Natural killer cell treated with Interleukin-12 subunit alpha and Interleukin-12 subunit beta and Interleukin-15 and Interleukin-18, amount 100 ng/mL, for 72 hours (primary cell): ENCODE measurements around the gene SMIM24. TPM values are rescaled to one million over a fixed set of nuclear protein-coding genes. Genes with fewer than 3 reads are reported as not detected.

Source experiments
- ATAC-seq, 2 donors: fragments of 150-1000 bp; cut with Tn5 transposase in 1 of 2; sonication (Bioruptor Pico), chemical (Tn5 transposase) in 1 of 2; 2 replicates each; pipeline ENCODE4 v1.10.0; 2021
- DNase-seq: peaks from one replicate; pipeline ENCODE4 v3.0.0; 2022; ENCODE audit warnings: low spot score
- H3K27ac Mint-ChIP-seq, 2 donors: 1 replicate in 1 of 2; 2 replicates in 1 of 2; pipeline ENCODE4 v1.8.0; 2022; ENCODE audit warnings: mixed read lengths in 2 of 2, mild to moderate bottlenecking in 1 of 2, moderate library complexity in 1 of 2
- H3K27me3 Mint-ChIP-seq, 2 donors: 1 replicate in 1 of 2; 2 replicates in 1 of 2; pipeline ENCODE4 v1.8.0; 2022; ENCODE audit warnings: mixed read lengths in 2 of 2
- H3K36me3 Mint-ChIP-seq: one replicate; pipeline ENCODE4 v1.8.0; 2022; ENCODE audit warnings: mixed read lengths
- H3K4me1 Mint-ChIP-seq, 2 donors: 1 replicate in 1 of 2; 2 replicates in 1 of 2; pipeline ENCODE4 v1.8.0; 2022; ENCODE audit warnings: low read depth in 2 of 2, mixed read lengths in 2 of 2, mild to moderate bottlenecking in 1 of 2
- H3K4me3 Mint-ChIP-seq: one replicate; pipeline ENCODE4 v1.8.0; 2022; ENCODE audit warnings: mixed read lengths
- H3K9me3 Mint-ChIP-seq: 2 replicates; pipeline ENCODE4 v1.8.0; 2022; ENCODE audit warnings: mixed read lengths
- total RNA-seq, 2 donors: library from RNA; stranded (reverse); gene quantifications; one replicate each; pipeline ENCODE4 v1.2.3, GENCODE V29; 2022

Gene SMIM24
- total RNA-seq, 2 donors from 2014 or later: 0.62 TPM; not detected in 1

DNA sequence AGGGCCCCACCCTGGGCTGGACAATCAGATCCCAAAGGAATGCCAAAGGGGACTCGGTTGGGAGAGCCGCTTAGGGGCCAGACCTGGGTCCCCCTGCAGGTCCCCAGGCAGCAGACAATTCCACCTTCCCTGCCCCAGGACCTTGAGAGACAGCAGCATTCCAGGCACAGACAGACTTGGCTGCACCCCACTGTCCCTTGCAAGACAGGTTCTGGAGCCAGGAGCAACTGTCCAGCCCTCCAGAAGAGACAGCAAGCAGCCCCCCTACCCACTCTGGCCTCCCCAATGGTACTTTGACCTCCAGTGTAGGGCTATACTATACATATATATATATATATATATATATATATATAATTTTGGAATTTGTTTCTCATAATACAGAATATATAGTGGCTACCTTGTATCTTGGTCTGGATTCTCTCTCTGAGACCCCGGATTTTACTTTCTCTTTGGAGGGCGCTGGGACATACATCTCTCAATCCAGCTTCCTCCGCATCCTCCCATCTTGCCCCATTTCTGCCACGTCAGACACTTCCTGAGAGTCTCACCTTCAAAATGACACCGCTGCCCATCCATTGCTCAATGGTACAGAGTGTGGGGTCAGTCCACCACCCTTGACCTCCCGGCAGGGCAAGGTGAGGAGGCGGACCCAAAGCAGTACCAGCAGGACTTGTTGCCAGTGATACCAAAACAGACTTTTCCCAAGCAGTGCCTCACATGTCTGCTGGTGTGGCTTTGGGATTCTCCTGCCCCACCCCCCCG is 12.7 kb downstream of the SMIM24 start:
- no peak for ATAC-seq
- H3K27ac Mint-ChIP-seq: no peak overlapping the region
- no peaks in the 10 kb centered on the region for H3K27me3 Mint-ChIP-seq
- H3K36me3 Mint-ChIP-seq: peaks cover 2% of the 10 kb centered on the region
- DNase-seq: no peak
- no peaks in the 10 kb centered on the region for H3K9me3 Mint-ChIP-seq
- H3K4me1 Mint-ChIP-seq: no peaks in the 10 kb centered on the region
- no peak overlapping the region for H3K4me3 Mint-ChIP-seq

DNA sequence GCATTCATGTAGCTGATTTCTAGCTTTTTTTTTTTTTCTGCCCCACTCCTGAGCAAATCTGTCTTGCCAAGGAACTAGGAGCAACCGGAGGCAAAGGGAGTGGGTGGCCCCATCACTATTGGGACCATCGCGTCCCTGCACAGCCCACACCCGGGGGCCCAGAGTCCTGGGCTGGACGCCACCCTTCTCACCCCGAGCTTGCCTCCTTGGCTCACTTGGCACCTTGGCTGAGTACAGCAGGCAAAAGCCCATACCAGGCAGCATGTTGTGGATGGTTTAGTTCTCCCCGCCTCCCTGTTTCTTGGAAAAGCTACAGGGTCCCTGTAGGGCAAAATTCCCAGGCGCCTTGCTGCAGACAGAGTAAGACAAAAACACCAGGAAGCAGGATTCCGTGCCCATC is 13.7 kb downstream of the SMIM24 start:
- ATAC-seq: no peak
- Mint-ChIP-seq H3K4me3 (no peak overlapping the region), H3K36me3 (peaks cover 4% of the 10 kb centered on the region), H3K27ac (no peak overlapping the region), H3K9me3 (no peaks in the 10 kb centered on the region), H3K27me3 (no peaks in the 10 kb centered on the region), H3K4me1 (no peaks in the 10 kb centered on the region)
- no peak for DNase-seq

DNA sequence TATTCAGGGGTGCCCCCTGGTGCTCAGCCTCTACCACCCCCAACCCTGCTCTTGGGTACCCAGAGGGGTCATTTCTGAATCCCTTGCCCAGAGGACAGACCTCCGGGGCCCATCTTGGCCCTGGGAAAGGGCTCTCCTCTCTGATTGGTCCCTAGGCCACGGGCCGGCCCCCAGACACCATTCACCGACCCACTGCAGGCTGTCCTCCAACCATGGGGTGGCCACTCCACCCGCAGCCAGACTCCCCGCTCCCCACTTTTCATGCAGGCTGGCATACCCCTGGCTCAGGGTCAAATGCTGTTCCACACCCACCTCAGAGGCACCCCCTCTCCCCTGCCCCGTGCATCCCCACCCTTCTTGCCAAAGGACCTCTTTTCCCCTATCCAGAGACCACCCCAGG is 14.8 kb downstream of the SMIM24 start:
- DNase-seq: no peak
- Mint-ChIP-seq H3K27ac (no peak overlapping the region), H3K27me3 (no peaks in the 10 kb centered on the region), H3K4me1 (no peaks in the 10 kb centered on the region), H3K4me3 (no peak overlapping the region), H3K9me3 (no peaks in the 10 kb centered on the region), H3K36me3 (peaks cover 4% of the 10 kb centered on the region)
- ATAC-seq: no peak

DNA sequence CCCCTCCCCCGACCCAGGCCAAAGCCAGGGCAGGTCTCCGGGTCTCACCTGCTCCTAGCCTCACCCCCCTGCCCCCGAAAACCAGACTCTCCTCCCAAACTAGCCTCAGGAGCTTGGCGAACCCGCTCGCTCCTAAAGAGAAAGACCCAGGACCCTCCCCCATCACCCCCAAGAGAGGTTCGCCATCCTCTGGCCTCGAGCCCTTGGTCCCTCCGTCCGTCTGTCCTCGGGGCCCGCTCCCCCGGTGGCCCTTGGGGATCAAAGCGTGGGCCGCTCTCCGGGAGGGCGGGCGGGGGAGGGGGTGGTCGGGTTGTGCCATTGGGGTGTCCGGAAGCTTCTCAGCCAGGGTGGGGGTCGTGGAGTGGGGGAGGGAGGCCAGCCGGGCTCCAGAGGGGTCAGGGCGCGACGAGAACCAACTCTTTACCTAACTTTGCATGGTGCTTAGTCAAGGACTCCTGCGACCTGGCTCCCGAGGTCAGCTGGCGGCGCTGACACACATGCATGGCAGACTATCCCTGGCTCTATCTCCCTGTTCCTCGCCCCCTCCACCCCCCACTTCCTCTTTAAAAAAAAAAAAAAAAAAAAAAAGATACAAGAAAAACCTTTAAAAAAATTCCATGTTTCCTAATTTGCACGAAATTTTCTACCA is 15.6 kb downstream of the SMIM24 start:
- H3K27me3 Mint-ChIP-seq: no peaks in the 10 kb centered on the region
- no peak for ATAC-seq

DNA sequence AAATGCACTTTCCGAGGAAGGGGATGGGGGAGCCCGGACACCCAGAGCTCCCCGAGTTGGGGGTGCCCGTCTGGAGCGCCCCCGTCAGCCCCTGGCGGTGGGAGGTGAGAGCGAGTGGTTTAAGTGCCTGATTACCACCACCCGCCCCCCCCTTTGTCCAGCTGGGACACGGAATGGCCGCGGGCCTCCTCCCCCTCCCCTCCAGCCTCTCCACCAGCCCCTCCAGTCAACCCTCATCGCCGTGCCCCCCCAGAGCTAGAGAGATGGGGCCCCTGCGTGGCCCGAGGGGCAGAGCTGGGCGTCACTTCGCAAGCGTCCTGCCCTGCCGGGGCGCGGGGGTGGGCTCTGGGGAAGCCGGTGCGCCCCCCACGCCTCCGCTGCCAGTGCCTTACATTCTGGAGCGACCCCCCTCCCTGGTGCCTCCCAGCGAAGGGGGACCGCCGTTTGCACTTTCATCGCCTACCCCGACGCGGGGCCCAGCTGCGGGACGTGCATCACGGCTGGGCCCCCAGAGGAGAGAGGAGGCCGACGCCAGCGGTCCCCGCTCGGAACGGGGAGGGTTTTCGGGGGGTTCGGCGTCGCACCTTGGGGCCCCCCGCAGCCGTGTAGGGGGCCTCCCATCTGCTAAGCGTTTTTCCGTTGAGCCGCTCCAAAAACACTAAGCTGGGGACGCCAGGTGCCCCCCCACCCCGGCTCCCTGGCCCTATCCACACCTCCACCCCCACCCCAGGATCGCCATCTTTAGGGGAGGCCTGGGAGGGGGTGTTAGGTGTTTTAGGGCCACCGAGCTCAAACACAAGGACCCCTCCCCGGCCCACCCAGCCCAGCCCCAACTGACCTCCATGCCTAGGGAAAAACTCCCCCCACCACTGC is 16.4 kb downstream of the SMIM24 start:
- H3K27me3 Mint-ChIP-seq: no peaks in the 10 kb centered on the region
- H3K4me1 Mint-ChIP-seq: peaks cover 0 to 3% of the 10 kb centered on the region in 2 donors
- no peak overlapping the region for H3K4me3 Mint-ChIP-seq
- H3K9me3 Mint-ChIP-seq: no peaks in the 10 kb centered on the region
- peaks cover 4% of the 10 kb centered on the region for H3K36me3 Mint-ChIP-seq
- ATAC-seq (no peak), DNase-seq (no peak)
- no peak overlapping the region for H3K27ac Mint-ChIP-seq

More for the DNA sequence above, 15.6 kb downstream of the SMIM24 start:
- no peak overlapping the region for H3K4me3 Mint-ChIP-seq
- peaks cover 4% of the 10 kb centered on the region for H3K36me3 Mint-ChIP-seq
- DNase-seq: no peak
- H3K4me1 Mint-ChIP-seq: no peaks in the 10 kb centered on the region
- no peak overlapping the region for H3K27ac Mint-ChIP-seq
- H3K9me3 Mint-ChIP-seq: no peaks in the 10 kb centered on the region

DNA sequence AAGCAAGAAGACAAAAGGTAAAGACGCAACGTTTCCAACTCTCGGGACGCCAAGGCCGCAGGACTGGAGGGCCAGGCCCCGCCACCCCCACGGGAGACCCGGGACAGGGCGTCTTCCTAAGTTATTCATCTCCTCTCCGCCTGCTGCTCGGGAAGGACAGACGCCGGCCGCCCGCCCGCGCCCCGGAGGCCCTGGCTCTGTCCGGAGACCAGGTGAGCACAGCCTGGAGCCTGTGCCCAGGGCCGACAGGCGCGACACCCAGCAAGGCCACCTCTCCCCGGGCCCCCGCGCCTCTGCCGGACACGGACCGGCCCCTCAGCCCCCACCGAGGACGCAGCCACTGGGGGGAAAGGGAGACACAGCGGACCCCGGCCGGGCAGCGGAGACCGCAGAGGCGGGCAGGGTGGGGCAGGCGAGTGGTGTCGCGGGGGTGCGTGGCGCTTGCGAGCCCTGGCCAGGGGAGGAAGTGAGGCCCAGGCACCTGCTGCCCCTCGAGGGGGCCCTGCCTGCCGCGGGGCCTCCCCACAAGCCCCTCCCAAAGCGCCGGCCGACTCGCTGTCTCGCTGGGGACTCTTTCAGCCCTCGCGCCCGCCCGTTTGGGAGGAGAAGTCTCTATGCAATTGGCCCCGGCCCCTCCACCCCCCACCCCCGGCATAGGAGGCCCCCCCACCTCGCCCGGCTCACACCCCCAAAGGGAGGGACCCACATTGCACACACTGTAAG is 17.2 kb downstream of the SMIM24 start:
- H3K4me1 Mint-ChIP-seq: peaks cover 0 to 5% of the 10 kb centered on the region in 2 donors
- no peak for DNase-seq
- no peaks in the 10 kb centered on the region for H3K9me3 Mint-ChIP-seq
- peaks cover 4% of the 10 kb centered on the region for H3K36me3 Mint-ChIP-seq
- H3K4me3 Mint-ChIP-seq: no peak overlapping the region
- no peak overlapping the region for H3K27ac Mint-ChIP-seq
- no peak for ATAC-seq
- H3K27me3 Mint-ChIP-seq: no peaks in the 10 kb centered on the region

DNA sequence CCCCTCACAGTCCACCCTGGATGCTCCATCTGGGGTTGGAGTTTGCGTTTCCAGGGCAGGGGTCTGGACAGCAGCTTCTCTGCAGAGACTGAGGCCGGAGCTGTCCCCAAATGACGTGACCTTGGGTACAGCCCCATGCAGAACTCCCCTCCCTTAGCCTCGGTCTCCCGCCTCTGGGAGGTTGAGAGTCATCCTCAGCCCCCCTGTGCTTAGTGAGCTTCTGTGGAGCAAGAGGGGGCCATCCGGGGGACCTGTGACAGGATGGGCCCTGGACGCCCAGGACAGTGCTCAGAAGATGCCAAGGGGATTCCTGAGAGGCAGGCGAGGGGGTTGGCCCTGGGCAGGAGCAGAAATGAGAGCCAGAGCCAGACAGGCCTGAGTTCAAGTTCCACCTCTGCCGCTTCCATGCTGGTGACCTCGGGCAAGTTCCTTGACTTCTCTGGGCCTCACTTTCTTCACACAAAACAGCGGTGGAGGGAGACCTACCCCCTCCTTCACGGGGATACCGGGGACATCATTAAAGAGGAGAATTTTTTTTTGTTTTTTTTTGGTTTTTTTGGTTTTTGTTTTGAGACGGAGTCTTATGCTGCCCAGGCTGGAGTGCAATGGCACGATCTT is 20.3 kb downstream of the SMIM24 start:
- no peak for DNase-seq
- no peaks in the 10 kb centered on the region for H3K9me3 Mint-ChIP-seq
- peaks cover 0 to 7% of the 10 kb centered on the region in 2 donors for H3K4me1 Mint-ChIP-seq
- H3K4me3 Mint-ChIP-seq: no peak overlapping the region
- H3K27me3 Mint-ChIP-seq: no peaks in the 10 kb centered on the region
- H3K36me3 Mint-ChIP-seq: peaks cover 4% of the 10 kb centered on the region
- ATAC-seq: peak in 1 of 2 donors; percentile 7
- no peak overlapping the region for H3K27ac Mint-ChIP-seq

DNA sequence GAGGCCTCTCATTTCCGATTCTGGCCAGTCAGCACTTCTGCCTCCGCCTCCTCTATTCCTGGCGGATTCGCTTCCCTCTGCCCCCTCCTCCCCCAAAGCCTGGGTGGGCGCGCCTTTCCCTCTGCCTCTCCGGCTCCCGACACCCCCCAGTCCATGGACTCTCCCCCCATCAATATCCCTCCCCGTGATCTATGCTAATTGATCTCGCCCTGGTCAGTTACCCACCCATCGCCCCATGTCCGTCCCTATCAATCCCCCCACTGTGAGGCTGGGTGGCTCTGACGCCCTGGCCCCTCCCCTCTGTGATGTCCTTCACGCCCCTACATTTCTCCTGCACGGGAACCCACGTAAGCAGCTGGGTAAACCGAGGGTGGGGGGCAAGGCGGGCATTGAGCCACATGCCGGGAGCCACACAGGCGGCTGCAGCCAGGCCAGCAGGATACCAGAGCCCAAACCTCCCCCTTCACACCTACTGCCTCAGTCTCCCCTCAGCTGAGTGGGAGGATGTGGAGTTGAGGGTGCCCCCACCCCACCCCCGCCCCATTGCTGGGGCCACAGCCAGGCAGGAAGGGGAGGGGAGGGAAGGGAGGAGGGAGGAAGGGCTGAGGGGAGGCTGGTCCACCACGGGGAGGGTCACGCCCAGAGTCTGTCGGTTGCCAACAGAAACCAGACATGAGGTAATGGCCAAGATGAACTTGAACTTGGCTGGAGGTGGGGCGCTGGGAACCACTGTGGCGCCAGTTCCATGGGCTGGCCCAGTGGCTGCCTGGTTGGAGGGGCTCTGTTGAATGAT is 21.0 kb downstream of the SMIM24 start:
- Mint-ChIP-seq H3K4me3 (no peak overlapping the region), H3K9me3 (no peaks in the 10 kb centered on the region), H3K27me3 (no peaks in the 10 kb centered on the region), H3K27ac (no peak overlapping the region), H3K36me3 (peaks cover 4% of the 10 kb centered on the region), H3K4me1 (peaks cover 0 to 7% of the 10 kb centered on the region in 2 donors)
- DNase-seq (no peak), ATAC-seq (no peak)

DNA sequence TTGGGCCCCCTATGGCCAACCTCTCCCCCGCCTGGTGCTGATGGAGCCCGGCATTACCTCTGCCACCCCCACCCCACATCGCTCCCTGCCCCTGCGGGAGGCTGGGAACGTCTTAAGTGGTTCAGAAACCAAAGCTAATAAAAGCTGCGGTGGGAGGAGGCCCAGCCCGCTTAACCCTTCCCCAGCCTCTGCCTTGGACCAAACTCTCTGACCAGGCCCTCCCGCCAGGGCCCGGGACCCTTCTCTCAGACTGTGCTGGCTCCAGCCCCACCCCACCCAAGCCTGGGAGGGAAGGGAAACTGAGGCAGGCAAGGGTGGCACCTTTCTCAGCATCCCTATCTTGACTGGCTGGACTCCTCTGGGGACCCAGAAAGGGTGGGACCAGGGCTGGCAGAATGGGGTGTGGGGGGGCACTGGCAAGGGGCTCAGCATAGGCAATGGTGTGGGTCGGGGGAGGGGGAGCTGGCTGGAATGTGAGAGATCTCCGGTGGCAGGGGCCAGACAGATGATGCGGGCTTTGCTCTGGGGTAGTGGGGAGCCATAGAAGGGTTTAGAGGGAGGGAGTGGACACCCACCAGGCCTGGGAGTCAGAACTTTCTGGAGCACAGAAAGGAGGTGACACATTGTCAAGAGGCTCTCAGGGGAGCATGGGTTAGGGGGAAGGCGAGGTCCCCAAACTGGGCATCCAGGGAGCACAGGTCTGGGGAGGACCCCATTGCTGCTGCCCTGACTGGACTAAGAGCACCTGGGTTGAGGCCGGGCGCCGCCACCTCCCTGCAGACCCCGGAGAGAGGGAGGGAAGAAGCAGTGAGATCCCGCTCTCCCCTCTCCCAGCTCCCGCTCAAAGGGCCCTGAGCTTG is 21.9 kb downstream of the SMIM24 start:
- H3K9me3 Mint-ChIP-seq: no peaks in the 10 kb centered on the region
- H3K4me3 Mint-ChIP-seq: no peak overlapping the region
- peaks cover 0 to 7% of the 10 kb centered on the region in 2 donors for H3K4me1 Mint-ChIP-seq
- H3K27me3 Mint-ChIP-seq: no peaks in the 10 kb centered on the region
- ATAC-seq: no peak
- H3K36me3 Mint-ChIP-seq: peaks cover 4% of the 10 kb centered on the region
- no peak for DNase-seq
- no peak overlapping the region for H3K27ac Mint-ChIP-seq

DNA sequence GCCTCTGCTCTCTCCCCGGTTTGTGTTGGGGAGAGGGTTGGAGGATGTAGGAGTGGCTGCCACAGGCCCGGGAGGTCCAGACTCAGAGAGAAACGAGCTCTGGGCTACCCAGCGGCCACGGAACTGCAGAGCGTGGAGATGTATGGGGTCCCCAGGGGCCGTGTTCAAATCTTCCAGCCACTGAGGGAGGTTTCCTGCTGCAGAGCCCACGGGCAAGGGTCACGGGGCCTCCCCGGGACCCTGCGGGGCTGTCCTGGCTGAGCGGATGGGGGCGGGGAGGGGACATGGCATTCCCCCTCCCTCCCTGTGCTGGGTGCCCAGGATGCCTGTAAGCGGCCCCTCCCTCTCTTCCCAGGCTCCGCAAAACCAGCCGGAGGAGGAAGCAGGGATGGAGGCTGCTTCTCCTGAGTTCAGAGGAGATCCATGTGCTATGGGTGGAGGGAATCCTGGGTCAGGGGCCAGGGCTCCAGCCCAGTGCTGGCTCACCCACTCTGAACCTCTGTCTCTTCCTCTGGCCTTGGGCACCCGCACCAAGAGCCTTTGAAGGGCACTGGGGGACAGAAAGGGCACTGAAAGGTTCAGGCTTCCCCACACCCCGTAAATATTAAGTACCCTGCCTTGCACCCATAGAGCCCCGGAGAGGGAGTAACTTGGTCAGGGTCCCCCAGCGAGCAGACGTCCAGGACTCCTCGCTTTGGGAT is 22.6 kb downstream of the SMIM24 start:
- ATAC-seq (no peak), DNase-seq (no peak)
- H3K27ac Mint-ChIP-seq: no peak overlapping the region
- no peak overlapping the region for H3K4me3 Mint-ChIP-seq
- peaks cover 3% of the 10 kb centered on the region for H3K36me3 Mint-ChIP-seq
- no peaks in the 10 kb centered on the region for H3K9me3 Mint-ChIP-seq
- peaks cover 0 to 7% of the 10 kb centered on the region in 2 donors for H3K4me1 Mint-ChIP-seq
- no peaks in the 10 kb centered on the region for H3K27me3 Mint-ChIP-seq

DNA sequence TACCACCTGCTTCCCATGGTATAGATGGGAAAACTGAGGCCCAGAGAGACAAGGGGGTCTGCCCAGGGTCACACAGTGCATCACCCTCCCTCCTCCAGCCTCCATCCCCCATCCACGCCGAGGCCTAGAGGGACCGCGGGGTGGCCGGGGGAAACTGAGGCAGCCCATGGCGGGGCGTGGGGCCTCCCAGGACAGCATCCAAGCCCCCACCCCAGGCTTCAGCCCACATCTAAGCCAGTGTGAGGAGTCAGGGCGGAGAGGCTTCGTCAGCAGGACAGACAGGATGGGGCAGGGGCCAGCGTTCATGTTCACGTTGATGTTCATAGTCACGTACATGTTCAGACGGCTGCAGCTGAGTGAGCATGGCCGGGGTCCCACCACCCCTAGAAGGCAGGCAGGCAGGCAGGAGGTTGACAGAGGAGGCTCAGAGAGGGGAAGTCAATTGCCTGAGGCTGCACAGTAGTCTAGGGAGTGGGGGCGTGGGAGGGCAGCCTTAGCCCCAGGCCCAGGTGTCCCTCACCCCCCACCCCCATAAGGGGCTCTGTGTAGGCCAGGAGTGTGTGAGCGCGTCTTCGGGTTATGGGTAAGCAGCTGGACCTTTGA is 23.3 kb downstream of the SMIM24 start:
- H3K27ac Mint-ChIP-seq: no peak overlapping the region
- no peak for DNase-seq
- H3K36me3 Mint-ChIP-seq: no peaks in the 10 kb centered on the region
- no peak for ATAC-seq
- peaks cover 0 to 7% of the 10 kb centered on the region in 2 donors for H3K4me1 Mint-ChIP-seq
- no peak overlapping the region for H3K4me3 Mint-ChIP-seq
- H3K27me3 Mint-ChIP-seq: no peaks in the 10 kb centered on the region
- no peaks in the 10 kb centered on the region for H3K9me3 Mint-ChIP-seq
